Suprapubic skin (tissue), 4 donors: ENCODE data around the gene OR56A1.

Source experiments
- POLR2A ChIP-seq, 2 donors: fragments of 450-650 bp; IDR thresholded peaks; one replicate each; pipeline ENCODE4 v1.6.1; 2017; ENCODE audit warnings: antibody characterized with exemption in 2 of 2, mild to moderate bottlenecking in 2 of 2, moderate library complexity in 2 of 2
- POLR2AphosphoS5 ChIP-seq, 3 donors: sonication (generic); formaldehyde crosslinking; IDR thresholded peaks; one replicate each; pipeline ENCODE4 v1.6.1; 2017; ENCODE audit warnings: antibody characterized with exemption in 3 of 3
- TF ChIP-seq, protein P1 (sequence below), 2 donors: fragments of 200-600 bp in 1 of 2; fragments of 450-650 bp in 1 of 2; sonication (generic) in 1 of 2; IDR thresholded peaks; one replicate each; pipeline ENCODE4 v1.5.1; 2016 to 2019; ENCODE audit warnings: antibody characterized with exemption in 2 of 2, mild to moderate bottlenecking in 1 of 2, moderate library complexity in 1 of 2

DNA sequence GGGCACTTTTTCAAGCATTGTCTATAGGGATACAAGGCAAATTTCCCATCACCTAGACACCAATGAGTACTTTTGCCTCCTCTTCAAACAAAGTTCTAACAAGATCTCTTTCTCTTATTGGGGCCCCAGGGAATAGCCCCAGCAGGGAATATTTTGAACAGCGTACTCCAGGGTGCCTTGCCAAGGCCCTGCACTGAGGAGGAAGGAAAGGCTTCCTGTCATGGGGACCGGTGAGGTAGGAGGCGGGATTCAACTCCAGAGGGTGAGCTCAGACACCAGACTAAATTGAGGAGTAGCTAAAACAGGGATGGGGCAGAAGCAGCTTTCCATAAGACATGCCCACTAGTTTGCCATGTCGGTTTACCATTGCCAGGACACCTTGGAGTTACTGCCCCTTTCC lies 48.9 kb upstream of the OR56A1 start:
- TF ChIP-seq POLR2A (IDR thresholded peaks at IDR 0.05) (no peak), POLR2AphosphoS5 (IDR thresholded peaks at IDR 0.05) (no peak)
- TF ChIP-seq, protein P1, sequence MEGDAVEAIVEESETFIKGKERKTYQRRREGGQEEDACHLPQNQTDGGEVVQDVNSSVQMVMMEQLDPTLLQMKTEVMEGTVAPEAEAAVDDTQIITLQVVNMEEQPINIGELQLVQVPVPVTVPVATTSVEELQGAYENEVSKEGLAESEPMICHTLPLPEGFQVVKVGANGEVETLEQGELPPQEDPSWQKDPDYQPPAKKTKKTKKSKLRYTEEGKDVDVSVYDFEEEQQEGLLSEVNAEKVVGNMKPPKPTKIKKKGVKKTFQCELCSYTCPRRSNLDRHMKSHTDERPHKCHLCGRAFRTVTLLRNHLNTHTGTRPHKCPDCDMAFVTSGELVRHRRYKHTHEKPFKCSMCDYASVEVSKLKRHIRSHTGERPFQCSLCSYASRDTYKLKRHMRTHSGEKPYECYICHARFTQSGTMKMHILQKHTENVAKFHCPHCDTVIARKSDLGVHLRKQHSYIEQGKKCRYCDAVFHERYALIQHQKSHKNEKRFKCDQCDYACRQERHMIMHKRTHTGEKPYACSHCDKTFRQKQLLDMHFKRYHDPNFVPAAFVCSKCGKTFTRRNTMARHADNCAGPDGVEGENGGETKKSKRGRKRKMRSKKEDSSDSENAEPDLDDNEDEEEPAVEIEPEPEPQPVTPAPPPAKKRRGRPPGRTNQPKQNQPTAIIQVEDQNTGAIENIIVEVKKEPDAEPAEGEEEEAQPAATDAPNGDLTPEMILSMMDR (IDR thresholded peaks at IDR 0.05) = no peak
